ENCODE data around the gene FKBP14.

- no peak for TF ChIP-seq CTCF (IDR thresholded peaks at IDR 0.05; ENCODE audit: insufficient read depth, low read length)
- no peak for TF ChIP-seq REST (IDR thresholded peaks at IDR 0.05; ENCODE audit: insufficient replicate concordance, low read depth)
- no peak for TF ChIP-seq POLR2AphosphoS5 (IDR thresholded peaks at IDR 0.05; ENCODE audit: low read depth)
Measured at GRCh38 chr7:30032310-30033125, 6.0 kb upstream of the FKBP14 start.
